HG03280 (cell line): ENCODE results near the gene HDGF.

Source experiments
- ATAC-seq: cut with Tn5 transposase; IDR thresholded peaks from one replicate; pipeline ENCODE4 v1.9.1; 2021; ENCODE audit warnings: mild to moderate bottlenecking, moderate library complexity; ENCODE audit not compliant: unreplicated experiment

Gene HDGF

DNA sequence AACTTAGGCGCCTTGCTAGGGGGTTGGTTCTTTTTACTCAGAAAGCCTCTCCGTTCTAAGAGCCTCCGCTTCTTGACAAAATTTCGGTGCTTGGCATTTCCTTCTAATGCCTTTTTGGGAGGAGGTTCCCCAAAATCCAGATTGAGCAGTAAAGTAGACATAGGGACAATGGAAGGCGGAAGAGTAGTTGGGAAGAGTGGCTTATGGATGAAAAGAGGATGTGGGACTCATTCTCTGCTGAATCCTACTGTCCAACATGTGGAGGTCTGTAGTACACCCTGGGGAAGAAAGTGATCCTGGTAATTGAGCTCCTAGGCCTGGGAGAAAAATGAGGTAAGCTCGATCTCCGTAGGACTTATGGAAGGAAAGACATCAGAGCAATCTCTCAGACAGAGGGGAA lies 24.0 kb downstream of the HDGF start:
- no peak for ATAC-seq

DNA sequence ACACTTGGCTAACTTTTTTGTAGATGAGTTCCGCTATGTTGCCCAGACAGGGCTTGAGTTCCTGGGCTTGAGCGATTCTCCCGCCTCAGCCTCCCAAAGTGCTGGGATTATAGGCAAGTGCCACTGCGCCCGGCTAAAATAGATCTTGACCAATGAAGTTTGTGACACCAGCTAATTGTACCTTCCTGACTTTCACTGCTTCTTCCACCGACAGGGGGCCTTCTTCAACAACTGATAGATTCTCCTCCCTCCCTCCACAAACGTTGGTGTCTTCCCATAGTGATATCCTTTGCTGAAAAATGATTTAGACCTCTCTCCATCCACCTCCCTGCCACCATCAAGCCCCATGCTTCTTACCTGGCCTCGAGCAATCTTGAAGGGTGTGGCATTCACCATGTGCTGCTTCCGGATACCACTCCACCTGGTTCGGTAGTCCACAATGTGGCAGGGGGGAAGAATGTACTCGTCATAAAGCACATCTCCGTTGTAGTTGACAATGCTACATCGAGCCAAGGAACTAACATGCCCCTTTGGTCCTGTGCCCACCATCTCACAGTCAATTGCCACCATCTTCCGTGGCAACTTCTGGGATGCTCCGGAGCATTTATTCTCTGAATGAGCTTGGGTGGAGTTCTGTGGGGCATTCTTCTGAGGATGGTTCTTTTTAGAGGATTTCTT lies 24.8 kb downstream of the HDGF start:
- ATAC-seq, result no peak

- peak; percentile 32 for ATAC-seq
These were observed 25.7 kb downstream of the HDGF start for GRCh38 chr1:156725683-156726280.

DNA sequence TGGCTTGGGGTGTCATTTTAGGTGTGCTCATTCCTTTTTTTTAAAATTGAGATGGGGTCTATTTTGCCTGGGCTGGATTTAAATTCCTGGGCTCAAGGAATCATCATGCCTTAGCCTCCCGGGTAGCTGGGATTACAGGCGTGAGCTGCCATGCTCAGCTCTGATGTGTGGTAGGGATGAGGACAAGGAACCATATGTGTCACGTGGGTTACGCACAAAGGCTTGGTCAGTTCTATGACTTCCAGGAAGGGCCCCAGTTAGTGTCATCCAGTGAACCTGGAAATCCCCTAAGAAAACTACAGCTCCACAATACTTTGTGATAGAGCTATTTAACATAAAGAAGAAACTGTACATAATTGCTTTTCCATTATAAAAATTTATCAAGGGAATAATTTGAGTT lies 29.9 kb downstream of the HDGF start:
- ATAC-seq, result no peak

GRCh38 chr1:156721131-156721530 lies 30.3 kb downstream of the HDGF start:
- no peak for ATAC-seq

DNA sequence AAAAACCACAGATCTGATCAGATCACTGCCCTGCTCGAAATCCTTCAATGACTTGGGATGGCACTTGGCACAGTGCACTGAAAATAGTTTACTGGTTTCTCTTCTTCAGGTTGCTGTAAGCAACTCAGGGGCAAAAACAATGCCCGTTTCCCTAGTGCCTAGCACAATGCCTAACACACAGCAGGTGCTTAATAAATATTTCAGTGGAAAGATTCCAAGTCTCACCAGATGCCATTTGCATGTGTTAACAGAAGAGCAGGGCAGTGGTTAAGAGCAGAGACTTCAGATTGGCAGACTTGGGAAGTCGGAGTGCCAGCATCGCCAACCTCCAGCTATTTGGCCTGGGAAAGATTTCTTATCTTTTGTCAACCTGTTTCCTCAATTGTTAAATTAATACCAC lies 34.1 kb downstream of the HDGF start:
- no peak for ATAC-seq

DNA sequence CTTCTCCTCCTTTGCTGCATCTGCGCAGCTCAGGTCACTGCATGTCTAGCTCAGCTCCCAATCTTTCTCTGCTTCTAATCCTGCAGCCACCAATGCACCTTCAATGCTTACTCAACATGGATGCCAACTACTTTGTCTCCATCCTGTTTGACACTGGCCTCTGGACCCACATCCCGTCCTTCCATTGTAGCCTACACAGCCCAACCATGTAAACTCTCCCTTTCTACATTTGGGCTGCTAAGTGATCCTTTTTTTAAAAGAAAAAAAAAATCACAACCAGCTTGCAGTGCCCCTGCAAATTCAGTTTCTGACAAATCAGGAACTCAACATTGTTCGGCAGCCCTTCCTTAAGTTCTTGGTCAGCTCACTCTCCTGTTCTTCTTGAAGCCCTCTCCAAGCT lies 36.6 kb downstream of the HDGF start:
- no peak for ATAC-seq

DNA sequence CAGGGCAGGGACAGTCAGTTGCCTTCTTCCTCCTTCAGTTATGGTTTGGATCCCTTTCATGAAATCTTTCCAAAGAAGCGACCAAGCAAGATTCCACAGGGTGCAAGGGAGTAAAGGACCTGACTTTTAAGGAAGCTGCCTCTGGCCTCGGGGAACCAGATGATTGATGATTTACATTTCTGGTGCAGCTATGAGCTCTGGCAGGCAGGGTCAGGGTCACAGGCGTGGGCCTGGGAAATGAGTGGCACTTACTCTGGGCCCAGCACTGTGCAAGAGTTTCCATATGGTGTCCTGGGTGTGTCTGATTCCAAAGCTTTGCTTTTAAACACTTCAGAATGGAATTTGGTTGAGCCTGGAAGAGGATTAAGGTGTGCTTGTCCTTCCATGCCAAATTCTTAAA lies 38.8 kb downstream of the HDGF start:
- ATAC-seq, result no peak

DNA sequence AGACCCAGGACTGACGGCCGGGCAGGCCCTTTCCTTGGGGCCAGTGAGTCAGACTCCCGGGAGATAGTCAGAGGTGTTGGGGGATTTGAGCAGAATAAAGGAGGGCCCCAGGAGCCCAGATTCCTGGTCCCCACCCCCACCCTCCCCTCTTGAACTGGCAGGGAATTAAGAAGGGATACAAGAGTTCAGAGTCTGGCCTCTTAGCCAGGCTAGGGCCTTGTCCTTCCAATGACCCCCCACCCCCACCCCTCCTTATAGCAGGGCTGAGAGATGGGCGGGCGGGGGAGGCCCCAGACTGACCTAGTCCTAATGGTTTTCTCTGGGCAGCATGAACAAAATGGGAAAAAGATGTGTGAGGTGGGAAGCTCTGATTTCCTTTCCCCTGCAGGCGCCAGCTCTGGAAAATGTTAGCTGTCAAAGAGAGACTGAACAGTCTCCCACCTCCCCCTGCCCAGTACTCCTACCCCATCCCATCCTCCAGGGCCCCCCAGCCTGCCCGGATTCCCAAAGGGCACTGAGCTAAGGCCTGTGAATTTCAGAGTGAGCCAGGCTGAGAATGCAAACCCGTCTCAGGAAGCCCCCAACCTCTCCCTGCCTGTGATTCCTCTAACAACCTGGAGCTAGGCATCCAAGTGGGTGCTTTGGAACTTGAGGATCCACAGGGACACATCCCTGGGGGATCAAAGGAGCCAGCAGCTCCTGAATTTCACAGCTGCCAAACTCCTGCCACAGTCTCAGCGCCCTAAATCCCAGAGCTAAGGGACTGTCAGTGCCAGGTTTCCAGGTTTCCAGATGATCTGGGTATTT lies 40.3 kb downstream of the HDGF start:
- no peak for ATAC-seq

- ATAC-seq, result no peak
These were observed 41.6 kb downstream of the HDGF start for GRCh38 chr1:156709757-156710489.

- ATAC-seq, result no peak
These were observed 42.4 kb downstream of the HDGF start for GRCh38 chr1:156709031-156709430.

DNA sequence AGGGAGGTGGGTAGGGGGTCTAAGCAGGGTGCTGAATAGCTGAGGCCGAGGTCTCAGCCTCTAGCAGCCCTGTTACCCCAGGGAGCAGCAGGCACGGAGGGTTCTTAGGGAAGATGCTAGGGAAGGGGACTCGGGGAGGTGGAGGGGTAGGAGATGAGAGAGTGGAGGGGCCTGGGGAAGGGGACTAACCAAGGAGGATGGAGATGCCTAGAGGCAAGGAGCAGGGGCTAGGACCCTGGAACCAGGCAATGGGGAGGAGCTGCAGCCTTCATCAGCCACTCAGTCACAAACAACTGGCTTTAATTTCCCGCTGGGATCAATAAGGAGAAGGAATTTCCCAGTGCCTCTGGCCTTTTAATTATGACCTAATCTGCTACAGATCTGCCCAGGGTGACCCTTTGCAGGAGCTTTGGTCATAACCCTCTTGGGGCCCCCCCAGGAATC lies 43.2 kb downstream of the HDGF start:
- ATAC-seq, result no peak

GRCh38 chr1:156707417-156708217 lies 43.9 kb downstream of the HDGF start:
- ATAC-seq, result no peak

DNA sequence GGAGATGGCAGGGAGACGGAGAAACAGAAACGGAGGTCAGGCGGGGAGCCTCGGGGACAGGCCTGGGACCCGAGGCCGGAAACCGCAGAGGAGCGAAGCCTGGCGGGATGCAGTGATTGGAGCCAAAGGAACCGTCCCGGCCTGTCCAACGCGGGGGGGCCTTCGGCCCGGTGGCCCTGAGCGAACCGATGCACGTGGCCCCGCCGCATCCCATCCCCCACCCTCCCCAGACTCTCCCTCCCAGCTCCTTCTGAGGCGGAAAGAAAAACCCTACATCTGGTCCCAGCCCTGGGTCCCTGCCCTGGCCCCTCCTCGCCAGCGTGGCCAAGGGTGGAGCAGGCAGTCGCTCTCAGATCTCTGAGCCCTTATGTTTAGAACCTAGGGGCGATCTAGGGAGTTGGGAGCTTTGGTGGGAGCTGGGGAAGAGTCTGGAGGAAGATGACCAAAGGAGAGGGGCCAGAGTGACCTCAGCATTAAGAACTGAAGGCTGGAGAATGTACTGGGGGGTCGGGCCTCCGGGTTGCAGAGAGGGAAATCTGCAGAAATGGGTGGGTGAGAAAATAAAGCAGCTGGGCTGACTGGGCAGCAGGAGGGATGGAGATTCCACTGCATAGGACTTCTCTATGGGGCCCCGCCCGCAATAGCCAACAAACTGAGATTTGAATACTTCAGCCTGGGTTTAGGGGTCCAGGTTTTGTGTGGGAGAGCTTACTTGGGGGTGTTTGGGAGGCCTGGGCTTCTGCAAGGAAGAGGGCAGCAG lies 44.6 kb downstream of the HDGF start:
- no peak for ATAC-seq

- no peak for ATAC-seq
These were observed 45.4 kb downstream of the HDGF start for GRCh38 chr1:156705918-156706656.

- no peak for ATAC-seq
These were observed 46.1 kb downstream of the HDGF start, which contains the start of gene CRABP2 for GRCh38 chr1:156705321-156705917. CRABP2 (minus strand) TSS chr1:156705583; CDS start chr1:156705446, 137 bp downstream.

- no peak for ATAC-seq
These were observed 46.5 kb downstream of the HDGF start for GRCh38 chr1:156704930-156705320.

GRCh38 chr1:156704166-156704711 lies 47.2 kb downstream of the HDGF start:
- no peak for ATAC-seq
